ENCODE measurements around the gene ZNF750. TPM values are rescaled to one million over a fixed set of nuclear protein-coding genes. Genes with fewer than 3 reads are reported as not detected.

Gene ZNF750
- total and polyA plus RNA-seq, 2 donors (not counting 3 experiments of a cell fraction or from before 2014, with no cell fraction given): 0.15 to 0.80 TPM

GRCh38 chr17:82873521-82873920, 33.7 kb upstream of the ZNF750 start:
- no peak for DNase-seq (ENCODE audit: low read depth, low spot score)
- H3K27me3 ChIP-seq (ENCODE audit: control insufficient read depth in 2 of 2, insufficient read depth in 2 of 2, low read length in 2 of 2): no peaks in the 10 kb centered on the region
- H3K9me3 ChIP-seq (replicated peaks; ENCODE audit: control insufficient read depth, insufficient read depth, low read length): no peaks in the 10 kb centered on the region
- ChIA-PET POLR2A (no interaction called here), CTCF (interaction anchor here (1.6 kb wide), 2 partner anchors 20 to 24 kb away, joined by 3 to 4 read pairs; no protein-coding TSS in a partner anchor)
- H3K4me1 ChIP-seq (ENCODE audit: control insufficient read depth, extremely low read depth, insufficient read depth, low read length): peaks cover 23% of the 10 kb centered on the region
- no peak overlapping the region for H3K27ac ChIP-seq (ENCODE audit: insufficient read depth, low read depth, low read length)
- dilution Hi-C loops (cut with MboI; ENCODE audit: extremely low pct_ligation_motif_present, low sequenced_read_pairs) (no loop called here), intact Hi-C loops (cut with micrococcal nuclease) (no loop called here)
- no peak overlapping the region for H3K4me3 ChIP-seq (replicated peaks in 1 of 3; ENCODE audit: insufficient read depth in 1 of 3, low read depth in 1 of 3, low read length in 3 of 3)
- no peaks in the 10 kb centered on the region for H4K20me1 ChIP-seq (replicated peaks; ENCODE audit: control insufficient read depth, extremely low read depth, insufficient read depth, low read length)
- no peak overlapping the region for H3K4me2 ChIP-seq (ENCODE audit: insufficient read depth, low read length)
- no peak overlapping the region for H2AFZ ChIP-seq (ENCODE audit: low read depth, low read length)
- no peak overlapping the region for H3K9ac ChIP-seq (replicated peaks; ENCODE audit: extremely low read depth, insufficient read depth, low read length)
- BruUV-seq (replicated peaks): no TSS peak
- TF ChIP-seq CTCF (IDR thresholded peaks at IDR 0.05; ENCODE audit: extremely low read depth in 1 of 2, insufficient read depth in 1 of 2, low read depth in 1 of 2, low read length in 2 of 2): no peak
- TF ChIP-seq, protein P1, sequence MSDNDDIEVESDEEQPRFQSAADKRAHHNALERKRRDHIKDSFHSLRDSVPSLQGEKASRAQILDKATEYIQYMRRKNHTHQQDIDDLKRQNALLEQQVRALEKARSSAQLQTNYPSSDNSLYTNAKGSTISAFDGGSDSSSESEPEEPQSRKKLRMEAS (IDR thresholded peaks at IDR 0.05; ENCODE audit: insufficient read depth, insufficient read length): no peak
- TF ChIP-seq POLR2A (IDR thresholded peaks at IDR 0.05; ENCODE audit: low read depth, low read length): no peak
- no peak for TF ChIP-seq EZH2 (IDR thresholded peaks at IDR 0.05; ENCODE audit: borderline replicate concordance, low read depth, low read length, severe bottlenecking)
- no peak for TF ChIP-seq JUN (IDR thresholded peaks at IDR 0.05; ENCODE audit: borderline replicate concordance, insufficient read depth, insufficient read length, low read depth)
- no peak for TF ChIP-seq POLR2AphosphoS5 (IDR thresholded peaks at IDR 0.05; ENCODE audit: insufficient read depth, low read depth, low read length)
- no peak for TF ChIP-seq MYC (IDR thresholded peaks at IDR 0.05; ENCODE audit: low read depth, low read length)
- no peak for TF ChIP-seq FOS (IDR thresholded peaks at IDR 0.05; ENCODE audit: borderline replicate concordance, insufficient read depth, low read length)
- TF ChIP-seq GATA2 (IDR thresholded peaks at IDR 0.05; ENCODE audit: insufficient read depth, insufficient read length, low read depth, low read length): no peak
- no peaks in the 10 kb centered on the region for H3K9me1 ChIP-seq (replicated peaks; ENCODE audit: control insufficient read depth, extremely low read depth, insufficient read depth, low read length)
- no peak for FAIRE-seq
- H3K79me2 ChIP-seq (ENCODE audit: control insufficient read depth, insufficient read depth, low read length): peaks cover 16% of the 10 kb centered on the region
- H3K36me3 ChIP-seq (ENCODE audit: control insufficient read depth in 2 of 2, extremely low read depth in 1 of 2, insufficient read depth in 2 of 2, low read length in 2 of 2): peaks cover 3 to 13% of the 10 kb centered on the region in 2 experiments
